NCI-H526 (cell line): ENCODE data around the gene ZNF143.
"Not testable (repeated sequence)": the region's sequence is repeated elsewhere in the genome, so short reads cannot be mapped to it uniquely, and the experiment has no call there.

Source experiments
- DNase-seq, 2 experiments: peaks; one replicate each; lab custom pipeline; 2025; lab: John Stamatoyannopoulos, UW

The ZNF143 gene

GRCh38 chr11:9498457-9499078, 37.8 kb downstream of the ZNF143 start:
- DNase-seq: peak in 1 of 2 experiments; percentile 7

DNA sequence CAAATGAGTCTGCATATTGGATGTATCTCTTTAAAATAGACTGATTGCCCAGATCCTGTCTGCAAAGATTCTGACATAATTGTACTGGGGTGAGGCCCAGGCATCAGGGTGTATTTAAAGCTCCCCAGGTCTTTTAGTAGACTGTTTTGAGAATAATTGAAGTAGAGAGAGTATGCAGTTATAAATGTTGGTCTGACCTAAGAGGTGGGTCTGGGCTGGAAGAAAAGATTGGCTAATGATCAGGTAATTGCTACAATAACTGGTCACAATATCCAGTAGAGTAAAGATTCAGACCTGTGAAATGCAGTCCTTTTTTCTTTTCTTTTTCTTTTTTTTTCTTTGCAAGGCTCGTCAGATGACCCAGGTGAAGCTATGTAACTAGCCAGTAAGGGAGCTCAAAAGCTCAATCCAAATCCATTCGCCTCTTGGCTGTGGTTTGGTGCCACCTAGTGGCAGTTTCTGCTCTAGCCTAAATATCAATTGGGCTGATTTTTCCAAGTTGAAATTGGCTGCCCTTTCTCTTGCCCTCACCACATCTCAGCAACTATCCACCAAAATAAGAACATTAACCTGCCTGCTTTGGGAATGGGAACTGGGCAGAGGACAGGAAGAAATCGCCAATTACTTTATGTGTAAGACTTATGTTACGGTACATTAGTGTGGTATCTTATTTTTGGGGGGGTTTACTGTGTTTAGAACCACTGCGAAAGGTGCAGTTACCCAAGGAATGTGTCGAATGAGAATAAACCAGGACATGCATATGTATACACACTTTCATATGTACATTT, 45.9 kb downstream of the ZNF143 start:
- DNase-seq: peak; percentile 60 to 88

DNA sequence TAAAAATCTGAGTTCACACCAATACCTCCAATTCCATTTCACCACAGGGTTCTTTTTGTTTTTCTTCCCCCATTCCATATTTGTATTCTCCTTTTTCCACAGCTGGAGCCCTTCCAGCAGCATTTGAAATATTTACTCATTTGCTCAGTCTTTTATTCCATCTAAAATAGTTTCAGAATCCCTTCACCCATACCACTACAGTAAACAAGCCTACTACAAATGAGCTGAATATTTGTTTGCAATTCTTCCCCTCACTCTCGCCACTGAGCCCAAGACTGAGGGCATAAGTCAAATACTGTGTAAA, 46.4 kb downstream of the ZNF143 start:
- no peak for DNase-seq

- no peak for DNase-seq
Measured at GRCh38 chr11:9509041-9509440, 48.2 kb downstream of the ZNF143 start.

- no peak for DNase-seq
Measured at GRCh38 chr11:9512370-9513019, 51.7 kb downstream of the ZNF143 start.

GRCh38 chr11:9514576-9514975, 53.8 kb downstream of the ZNF143 start:
- DNase-seq: not testable (repeated sequence)

DNA sequence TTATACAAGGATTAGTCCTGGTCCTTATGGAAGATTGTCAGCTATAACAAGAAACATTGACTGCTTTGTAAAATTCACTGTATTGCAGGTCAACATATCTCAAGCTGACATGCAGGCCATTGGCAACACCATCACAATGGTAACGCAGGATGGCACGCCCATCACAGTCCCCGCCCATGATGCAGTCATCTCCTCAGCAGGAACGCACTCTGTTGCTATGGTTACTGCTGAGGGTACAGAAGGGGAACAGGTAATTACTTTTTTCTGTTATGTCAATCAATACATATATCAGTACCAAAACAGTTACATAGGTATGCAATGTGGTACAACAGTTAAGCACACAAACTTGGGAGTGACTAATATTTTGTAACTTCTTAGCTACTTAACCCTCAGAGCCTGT, 55.3 kb downstream of the ZNF143 start:
- no peak for DNase-seq

DNA sequence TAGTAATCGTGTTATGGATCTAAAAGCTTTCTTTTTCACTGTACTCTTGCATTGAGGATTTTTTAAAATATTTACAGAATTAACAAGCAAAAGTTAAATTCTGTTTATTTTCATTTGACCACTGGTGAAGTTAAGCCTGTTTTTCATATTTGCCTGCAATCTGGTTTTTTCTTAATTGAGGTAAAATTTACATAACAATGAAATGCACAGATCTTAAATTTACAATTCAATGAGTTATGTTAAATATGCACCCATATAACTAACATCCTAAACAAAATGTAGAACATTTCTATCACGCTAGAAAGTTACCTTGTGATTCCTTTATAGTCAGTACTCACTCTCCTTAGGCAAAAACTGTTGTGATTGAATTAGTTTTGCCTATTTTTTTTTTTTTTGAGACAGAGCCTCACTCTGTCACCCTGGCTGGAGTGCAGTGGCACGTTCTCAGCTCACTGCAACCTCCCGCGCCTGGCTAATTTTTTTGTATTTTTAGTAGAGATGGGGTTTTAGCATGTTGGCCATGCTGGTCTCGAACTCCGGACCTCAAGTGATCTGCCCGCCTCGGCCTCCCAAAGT, 58.1 kb downstream of the ZNF143 start:
- no peak for DNase-seq

- DNase-seq: no peak
Measured at GRCh38 chr11:9524001-9524400, 63.2 kb downstream of the ZNF143 start.

DNA sequence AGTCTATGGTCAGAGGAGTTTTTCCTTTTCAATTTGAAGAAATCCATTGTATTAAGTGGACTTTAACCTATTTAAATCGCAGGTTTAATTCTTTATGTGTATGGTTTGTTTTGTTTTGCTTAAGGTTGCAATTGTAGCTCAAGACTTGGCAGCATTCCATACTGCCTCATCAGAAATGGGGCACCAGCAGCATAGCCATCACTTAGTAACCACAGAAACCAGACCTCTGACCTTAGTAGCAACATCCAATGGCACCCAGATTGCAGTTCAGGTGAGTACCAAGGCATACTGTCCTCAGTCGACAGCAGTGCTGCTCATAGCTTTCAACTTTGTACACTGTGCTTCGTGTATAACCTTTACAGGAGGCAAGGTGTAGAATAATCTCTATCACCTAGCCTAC, 64.3 kb downstream of the ZNF143 start:
- peak; percentile 30 to 51 for DNase-seq

- DNase-seq: no peak
Measured at GRCh38 chr11:9527481-9528135, 66.8 kb downstream of the ZNF143 start.

- no peak for DNase-seq
Measured at GRCh38 chr11:9528136-9528501, 67.3 kb downstream of the ZNF143 start.

GRCh38 chr11:9528573-9529333, 67.9 kb downstream of the ZNF143 start:
- no peak for DNase-seq

DNA sequence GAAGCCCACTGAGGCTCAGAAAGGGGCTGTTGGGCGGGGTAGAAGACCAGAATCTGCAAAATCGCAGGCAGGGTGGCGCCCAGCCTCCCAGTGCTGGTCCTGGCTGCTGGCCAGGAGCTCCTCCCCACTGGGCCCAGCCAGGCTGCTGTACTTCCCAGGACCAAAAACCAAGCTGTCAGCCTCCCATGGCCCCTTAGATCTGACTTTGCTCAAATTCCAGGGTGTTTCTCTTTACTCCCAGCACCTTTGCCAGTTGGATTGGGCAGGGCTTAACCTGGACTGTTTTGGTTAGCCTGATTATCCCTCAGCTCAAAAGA, 68.5 kb downstream of the ZNF143 start:
- DNase-seq: no peak

GRCh38 chr11:9530020-9530621, 69.3 kb downstream of the ZNF143 start:
- no peak for DNase-seq

GRCh38 chr11:9530901-9531625, 70.3 kb downstream of the ZNF143 start:
- DNase-seq: no peak

DNA sequence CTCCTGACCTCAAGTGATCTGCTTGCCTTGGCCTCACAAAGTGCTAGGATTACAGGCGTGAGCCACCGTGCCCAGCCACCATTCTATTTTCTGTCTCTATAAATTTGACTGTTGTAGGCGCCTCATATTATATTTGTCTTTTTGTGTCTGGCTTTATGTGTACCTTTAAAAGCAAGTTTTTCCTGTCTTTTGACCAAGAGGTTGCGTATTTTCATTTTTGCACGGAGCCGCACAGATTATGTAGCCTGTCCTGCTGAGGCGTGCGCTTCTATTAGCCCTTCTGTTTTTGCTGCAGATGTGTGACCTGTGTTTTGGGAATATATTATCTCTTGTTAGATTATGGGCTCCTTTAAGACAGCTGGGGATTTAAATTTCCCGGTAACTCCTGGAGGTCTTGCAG, 72.2 kb downstream of the ZNF143 start:
- no peak for DNase-seq

GRCh38 chr11:9533736-9534473, 73.1 kb downstream of the ZNF143 start:
- no peak for DNase-seq

- DNase-seq: peak; percentile 28 to 74
Measured at GRCh38 chr11:9535189-9535781, 74.5 kb downstream of the ZNF143 start.

DNA sequence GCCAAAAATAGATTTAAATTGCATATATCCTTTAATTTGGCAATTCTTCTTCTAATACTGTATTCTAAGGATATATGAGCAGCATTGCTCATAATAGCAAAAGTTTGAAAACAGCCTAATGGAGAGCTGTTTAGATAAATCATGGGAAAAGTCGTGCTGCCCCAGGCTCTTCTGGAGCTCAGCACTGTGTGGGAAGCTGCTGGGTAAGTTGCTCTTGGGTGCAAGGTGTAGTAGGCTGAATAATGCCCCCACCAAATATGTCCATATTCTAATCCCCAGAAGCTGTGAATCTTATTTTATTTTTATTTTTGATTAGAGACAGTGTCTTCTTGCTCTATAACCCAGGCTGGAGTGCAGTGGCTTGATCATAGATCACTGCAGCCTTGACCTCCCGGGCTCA, 77.7 kb downstream of the ZNF143 start:
- no peak for DNase-seq
